HCT116 (cell line): Measurements from ENCODE around the gene GSG1L.

ENCODE experiments used
- CTCF ChIP-seq, 3 experiments: fragments of 200-600 bp in 1 of 3; sonication (generic) in 1 of 3; IDR thresholded peaks in 2 of 3; conservative IDR thresholded peaks in 1 of 3; 2 replicates each; pipeline ENCODE4 v1.5.1; 2012 to 2017; ENCODE audit warnings: low read depth in 2 of 3, low read length in 2 of 3, antibody characterized with exemption in 1 of 3, borderline replicate concordance in 1 of 3, control low read depth in 1 of 3, mild to moderate bottlenecking in 1 of 3, mixed read lengths in 1 of 3, mixed run types in 1 of 3, moderate library complexity in 1 of 3; ENCODE audit not compliant: insufficient read depth in 1 of 3
- EZH2 ChIP-seq: fragments of 200-600 bp; sonication (generic); IDR thresholded peaks from 2 replicates; pipeline ENCODE4 v1.6.1; 2017; ENCODE audit warnings: antibody characterized with exemption, mixed run types
- JUND ChIP-seq: IDR thresholded peaks from 2 replicates; pipeline ENCODE4 v1.6.1; 2012
- RAD21 ChIP-seq: IDR thresholded peaks from 2 replicates; pipeline ENCODE4 v1.6.1; 2012; ENCODE audit warnings: low read depth, mild to moderate bottlenecking
- SIN3A ChIP-seq: IDR thresholded peaks from 2 replicates; pipeline ENCODE4 v1.6.1; 2012; ENCODE audit warnings: low read depth
- YY1 ChIP-seq: IDR thresholded peaks from 2 replicates; pipeline ENCODE4 v1.6.1; 2011; ENCODE audit warnings: low read length, low read depth, moderate library complexity, mild to moderate bottlenecking; ENCODE audit not compliant: insufficient replicate concordance; ENCODE audit errors: extremely low read depth

- TF ChIP-seq YY1 (no peak), JUND (no peak), RAD21 (no peak), SIN3A (no peak), EZH2 (no peak), CTCF (IDR thresholded peaks at IDR 0.05 in 2 of 3, conservative IDR thresholded peaks at IDR 0.05 in 1 of 3; ENCODE audit: borderline replicate concordance in 1 of 3, insufficient read depth in 1 of 3, low read depth in 2 of 3, low read length in 2 of 3) (no peak)
Measured at GRCh38 chr16:27784351-27785306, 278.9 kb downstream of the GSG1L start.
